NOMO-1 treated with DMSO at 0.1 percent for 48 hours (cell line): ENCODE data around the gene SMYD3.

ENCODE experiments used
- DNase-seq: peaks from one replicate; lab custom pipeline; 2025; ENCODE audit not compliant: unreplicated experiment; lab: John Stamatoyannopoulos, UW

Gene SMYD3

DNA sequence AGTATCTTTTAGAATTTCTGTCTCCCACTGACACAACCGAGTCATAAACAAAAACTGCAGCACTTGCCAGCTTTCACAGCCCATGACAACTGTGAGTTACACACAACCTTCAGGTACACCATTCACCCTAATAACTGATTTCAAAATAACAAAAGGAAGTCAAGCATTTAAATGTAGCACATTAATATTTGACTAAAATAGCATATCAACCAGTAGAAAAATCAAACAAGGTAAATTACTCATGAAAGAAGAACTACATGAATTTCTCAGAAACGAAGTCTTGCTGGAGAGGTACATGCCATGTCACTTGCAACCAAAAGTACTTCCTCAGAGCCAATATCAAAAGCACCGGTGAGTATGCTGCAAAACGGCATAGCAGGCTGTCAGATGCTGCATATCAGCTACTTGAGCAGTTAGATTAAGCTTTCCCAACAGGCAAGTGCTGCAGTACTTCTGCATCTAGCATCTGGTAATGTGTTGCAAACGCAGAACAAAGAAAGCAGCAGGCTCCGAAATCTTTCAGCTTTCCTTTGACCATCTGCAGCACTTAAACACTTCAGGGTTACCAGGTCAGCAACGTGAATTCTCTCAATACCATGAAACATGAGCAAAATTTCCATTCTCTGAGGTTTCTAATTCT is 223.2 kb downstream of the SMYD3 start:
- DNase-seq: peak; percentile 29

DNA sequence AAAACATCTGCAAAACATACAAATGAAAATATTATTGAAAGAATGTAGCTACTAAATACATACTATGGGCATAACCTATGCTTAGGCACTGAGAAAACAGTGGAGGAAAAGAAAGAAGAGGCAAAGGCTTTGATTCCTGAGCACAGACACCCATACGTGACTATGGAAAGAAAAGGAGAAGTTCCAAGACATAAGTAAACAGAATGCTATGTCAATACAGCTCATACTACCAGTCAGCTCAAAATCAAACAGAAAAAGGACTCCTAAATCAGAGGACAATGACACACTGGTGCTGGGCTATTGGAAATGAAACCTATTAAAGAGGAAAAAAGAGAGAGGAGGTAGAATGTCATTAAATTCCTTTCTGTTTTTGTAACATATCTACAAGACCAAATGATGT is 225.4 kb downstream of the SMYD3 start:
- DNase-seq: no peak

DNA sequence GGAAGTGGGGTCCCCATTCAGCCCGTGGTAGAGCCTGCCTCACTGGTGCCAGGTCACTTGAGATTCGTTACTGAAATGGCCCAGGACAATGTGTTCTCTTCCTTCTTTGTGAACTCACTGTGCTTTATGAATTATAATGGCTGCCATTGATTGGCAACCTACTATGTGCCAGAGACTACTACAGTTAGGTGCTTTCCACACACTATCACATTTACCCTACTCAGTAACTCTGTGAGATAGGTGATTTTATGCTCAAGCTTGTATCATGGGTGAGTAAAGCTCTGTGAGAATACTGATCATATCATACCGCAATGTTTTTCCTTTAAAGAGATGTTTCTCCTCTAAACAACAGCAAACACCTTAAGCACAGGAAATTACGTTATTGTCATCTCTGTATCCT is 225.9 kb downstream of the SMYD3 start:
- DNase-seq: no peak

DNA sequence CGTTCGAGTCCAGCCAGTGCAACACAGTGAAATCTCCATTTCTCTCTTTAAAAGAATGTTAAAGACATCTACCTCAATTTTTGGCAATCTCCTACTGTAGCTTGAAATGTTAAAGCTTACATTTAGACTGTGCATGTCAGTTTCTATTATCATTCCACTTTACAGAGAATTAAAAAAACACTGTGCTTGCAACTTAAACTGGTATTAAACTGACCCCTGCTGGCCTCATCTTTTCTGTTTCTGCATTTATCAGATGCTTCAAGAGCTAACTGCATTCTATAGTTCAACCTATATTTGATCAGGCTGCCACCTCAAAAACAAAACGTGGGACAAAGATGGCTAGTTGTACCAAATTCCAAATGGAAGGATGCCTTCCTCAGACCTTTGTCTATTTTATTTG is 226.5 kb downstream of the SMYD3 start:
- DNase-seq: peak; percentile 49

DNA sequence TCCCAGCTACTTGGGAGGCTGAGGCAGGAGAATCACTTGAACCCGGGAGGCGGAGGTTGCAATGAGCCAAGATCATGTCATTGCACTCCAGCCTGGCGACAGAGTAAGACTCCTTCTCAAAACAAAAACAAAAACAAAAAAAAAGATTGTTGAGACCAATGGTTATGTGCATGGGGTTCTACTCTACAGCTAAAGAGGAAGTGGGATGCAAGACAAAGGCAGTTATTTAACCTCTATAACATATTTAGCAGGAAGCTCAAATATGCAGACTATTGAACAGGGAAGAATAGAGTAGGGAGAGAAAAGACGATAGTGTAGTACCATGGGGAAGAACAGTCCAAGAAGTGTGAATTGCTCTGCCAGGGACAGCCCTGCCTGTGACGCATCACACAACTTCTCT is 227.7 kb downstream of the SMYD3 start:
- peak; percentile 56 for DNase-seq

DNA sequence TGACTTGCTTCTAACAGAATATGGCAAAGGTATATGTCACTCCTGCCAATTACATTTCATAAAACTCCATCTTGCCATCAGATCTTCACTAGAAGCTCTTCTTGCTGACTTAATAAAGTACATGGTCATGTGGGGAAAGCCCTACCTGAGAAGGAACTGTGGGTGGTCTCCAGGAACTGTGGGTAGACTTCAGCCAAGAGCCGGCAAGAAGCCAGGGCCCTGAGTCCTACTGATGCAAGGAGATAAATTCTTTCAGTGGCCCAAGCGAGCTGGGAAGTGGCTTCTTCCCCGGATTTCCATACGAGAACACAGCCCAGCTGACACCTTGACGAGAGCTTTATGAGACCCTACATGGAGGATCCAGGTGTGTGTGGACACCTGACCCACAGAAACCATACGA is 228.7 kb downstream of the SMYD3 start:
- no peak for DNase-seq

DNA sequence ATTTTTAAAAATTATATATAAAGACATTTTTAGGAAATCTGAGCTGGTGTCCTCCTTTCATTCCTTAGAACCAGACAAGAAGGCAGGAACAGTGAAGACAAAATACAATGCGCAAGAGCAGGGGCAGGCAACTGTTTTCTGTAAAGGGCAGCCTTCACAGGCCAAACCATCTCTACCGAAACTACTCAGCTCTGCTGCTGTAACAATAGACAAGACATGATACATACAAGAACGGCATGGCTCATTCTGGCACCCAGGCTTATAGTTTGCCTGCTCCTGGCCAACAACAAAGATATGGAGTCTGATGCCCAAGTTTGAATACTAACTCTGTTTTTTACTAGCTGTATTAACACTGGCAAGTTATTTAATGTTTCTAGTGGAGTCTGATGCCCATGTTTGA is 232.0 kb downstream of the SMYD3 start:
- no peak for DNase-seq

DNA sequence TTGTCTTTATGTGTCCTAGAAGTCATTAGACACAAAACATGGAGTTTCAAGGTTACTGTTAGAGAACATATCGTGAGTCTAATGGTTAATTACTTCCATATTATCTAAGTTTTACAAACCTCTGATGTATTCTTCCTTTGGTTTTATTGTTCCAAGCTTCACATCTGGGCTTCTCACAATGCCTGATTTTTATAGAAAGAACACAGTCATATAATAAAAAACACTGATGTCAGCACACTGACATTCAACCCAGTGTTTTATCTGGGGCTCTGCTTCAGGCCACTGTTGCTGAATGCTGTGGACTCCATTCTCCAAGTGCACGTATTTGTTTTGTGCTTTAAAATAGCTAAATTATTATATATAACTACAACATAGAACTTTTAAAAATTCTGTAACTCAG is 232.9 kb downstream of the SMYD3 start:
- no peak for DNase-seq

DNA sequence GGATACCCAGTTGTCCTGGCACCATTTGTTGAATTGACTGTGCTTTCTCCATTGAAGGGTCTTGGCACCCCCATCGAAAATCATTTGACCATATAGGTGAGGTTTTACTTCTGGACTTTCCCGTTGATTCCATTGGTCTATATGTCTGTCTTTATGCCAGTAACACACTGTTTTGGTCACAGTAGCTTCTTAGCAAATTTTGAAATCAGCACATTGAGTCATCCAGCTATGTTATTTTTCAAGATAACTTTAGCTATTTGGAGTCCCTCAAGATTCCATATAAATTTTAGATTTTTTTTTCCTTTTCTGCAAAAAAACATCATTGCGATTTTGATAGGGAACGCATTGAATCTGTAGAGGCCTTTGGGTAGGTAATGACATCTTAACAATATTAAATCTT is 235.6 kb downstream of the SMYD3 start:
- no peak for DNase-seq

DNA sequence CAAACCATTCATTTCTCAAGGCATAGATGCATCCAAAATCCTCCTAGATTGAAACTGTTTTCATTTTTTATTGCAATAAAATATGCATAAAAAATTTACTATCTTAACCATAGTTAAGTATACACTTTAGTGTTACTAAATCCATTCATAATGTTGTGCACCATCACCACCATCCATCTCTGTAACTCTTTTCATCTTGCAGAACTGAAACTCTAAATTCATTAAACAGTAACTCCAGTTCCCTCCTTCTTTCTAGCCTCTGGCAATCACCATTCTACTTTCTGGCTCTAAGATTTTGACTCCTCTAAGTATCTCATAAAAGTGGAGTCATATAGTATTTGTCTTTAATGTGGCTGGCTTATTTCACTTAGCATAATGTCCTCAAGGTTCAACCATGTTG is 236.8 kb downstream of the SMYD3 start:
- no peak for DNase-seq

DNA sequence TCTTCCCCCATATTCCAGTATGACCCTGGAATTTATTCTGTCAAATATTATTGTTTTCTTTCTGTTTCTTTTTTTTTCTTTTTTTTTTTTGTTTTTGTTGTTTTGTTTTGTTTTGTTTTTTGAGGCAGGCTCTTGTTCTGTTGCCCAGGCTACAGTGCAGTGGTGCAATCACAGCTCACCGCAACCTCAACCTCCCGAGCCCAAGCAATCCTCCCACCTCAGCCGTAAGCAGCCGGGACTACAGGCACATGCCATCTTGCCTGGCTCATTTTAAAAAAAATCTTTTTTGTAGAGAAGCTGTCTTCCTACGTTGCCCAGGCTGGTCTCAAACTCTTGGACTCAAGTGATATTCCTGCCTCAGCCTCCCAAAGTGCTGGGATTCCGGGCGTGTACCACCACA is 237.6 kb downstream of the SMYD3 start:
- no peak for DNase-seq

DNA sequence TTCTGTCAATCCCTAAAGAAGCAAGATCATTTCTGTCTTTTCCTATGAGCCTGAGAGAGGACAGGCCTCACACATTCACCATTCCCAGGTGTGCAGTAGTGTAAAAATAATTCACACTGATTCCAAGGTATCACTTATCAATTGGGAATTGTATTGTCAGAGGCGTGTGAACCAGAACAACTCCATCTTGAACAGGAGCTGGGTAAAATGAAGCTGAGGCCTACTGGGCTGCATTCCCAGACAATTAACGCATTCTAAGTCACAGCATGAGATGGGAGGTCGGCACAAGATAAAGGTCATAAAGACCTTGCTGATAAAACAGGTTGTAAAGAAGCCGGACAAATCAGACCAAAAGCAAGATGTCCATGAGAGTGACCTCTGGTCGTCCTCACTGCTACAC is 239.2 kb downstream of the SMYD3 start:
- DNase-seq: no peak

DNA sequence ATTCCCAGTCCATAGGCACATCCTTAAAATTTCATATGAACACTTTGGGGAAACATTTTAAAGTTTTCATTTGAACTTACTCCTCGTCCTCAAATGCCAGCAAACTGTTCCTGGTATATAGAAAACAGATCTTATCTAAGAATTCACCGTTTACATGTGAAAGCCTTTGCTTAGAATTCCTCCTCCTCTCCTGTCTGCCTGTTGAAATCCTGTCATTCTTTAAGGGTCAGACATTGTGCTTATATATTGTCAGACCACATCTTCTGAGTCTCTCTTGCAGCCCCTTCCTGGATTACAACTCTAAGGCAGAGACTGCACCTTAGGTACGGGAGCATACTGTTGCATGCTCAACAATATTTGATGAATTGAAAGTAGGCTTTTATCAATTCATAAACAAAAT is 239.7 kb downstream of the SMYD3 start:
- DNase-seq: no peak

DNA sequence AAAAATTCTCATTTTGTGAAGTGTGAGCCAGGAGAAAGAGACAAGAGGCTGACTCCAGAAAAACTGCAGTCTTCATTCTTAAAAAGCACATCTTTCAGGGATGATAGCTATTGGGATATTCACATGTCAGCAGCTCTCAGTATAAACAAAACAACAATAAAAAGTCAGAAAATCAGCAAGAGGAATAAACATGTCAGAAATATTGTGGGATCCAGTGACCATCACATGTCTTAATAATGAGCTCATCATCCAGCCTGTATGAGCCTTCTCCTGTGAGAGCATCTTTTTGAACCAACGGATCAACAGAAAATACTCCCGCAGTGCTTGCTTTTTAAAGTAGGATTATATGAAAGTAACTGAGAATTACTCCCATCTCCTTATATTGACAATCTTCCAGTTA is 241.6 kb downstream of the SMYD3 start:
- no peak for DNase-seq

DNA sequence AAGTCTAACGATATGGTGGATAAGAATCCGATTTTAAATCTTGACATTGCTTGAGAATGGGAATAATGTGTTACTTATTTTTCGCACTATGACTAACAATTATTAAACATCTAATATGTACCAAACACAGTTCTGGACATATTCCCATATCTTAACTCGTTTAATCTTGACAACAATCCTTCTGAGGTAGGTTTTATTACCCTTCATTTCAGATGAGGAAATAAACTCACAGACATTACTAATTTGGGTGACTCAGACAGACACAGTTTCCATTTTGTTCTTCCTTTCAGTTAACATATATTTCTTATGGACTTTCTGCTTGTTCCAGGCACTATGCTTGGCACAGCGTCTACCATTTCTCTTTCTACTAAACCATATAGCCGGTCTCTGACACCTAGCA is 244.8 kb downstream of the SMYD3 start:
- DNase-seq: peak; percentile 28

DNA sequence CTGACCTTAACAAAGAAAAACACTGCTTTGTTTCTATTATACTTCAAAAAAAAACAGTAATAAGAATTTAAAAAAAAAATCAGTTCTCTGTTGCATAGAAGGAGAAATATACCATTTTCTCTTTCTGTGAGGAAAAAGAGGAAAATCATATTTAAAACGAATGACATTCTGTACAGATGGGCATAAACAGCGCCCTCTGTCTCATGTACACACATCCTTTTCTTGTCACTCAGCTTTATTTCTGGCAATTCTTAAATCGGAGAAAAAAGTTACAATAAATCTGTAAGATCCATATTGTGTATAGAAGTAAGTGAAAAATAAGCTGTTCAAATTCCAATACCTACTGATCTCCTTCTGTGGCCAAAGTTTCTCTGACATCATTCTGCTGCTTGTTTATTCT is 245.4 kb downstream of the SMYD3 start:
- DNase-seq: peak; percentile 21

DNA sequence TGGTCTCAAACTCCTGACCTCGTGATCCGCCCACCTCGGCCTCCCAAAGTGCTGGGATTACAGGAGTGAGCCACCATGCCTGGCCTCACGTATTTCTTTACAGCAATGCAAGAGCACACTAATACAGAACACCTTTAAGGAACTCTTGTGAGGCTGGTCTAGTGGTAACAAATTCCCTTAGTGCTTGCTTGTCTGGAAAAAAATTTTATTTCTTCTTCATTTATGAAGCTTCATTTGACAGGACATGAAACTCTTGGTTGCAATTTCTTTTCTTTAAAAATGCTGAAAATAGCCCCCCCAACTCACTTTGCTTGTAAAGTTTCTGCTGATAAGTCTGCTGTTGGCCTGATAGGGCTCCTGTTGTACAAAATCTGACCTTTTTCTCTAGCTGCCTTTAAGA is 248.8 kb downstream of the SMYD3 start:
- DNase-seq: no peak

DNA sequence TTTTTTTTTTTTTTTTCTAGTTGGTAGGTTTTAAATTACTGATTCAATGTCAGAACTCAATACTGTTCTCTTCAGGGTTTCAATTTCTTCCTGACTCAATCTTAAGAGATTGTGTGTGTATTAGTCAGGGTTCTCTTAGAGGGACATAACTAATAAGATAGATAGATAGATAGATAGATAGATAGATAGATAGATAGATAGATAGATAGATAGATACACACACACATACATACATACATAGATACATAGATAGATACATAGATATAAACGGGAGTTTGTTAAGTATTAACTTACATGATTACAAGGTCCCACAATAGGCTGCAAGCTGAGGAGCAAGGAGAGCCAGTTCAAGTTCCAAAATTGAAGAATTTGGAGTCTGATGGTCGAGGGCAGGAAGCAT is 251.3 kb downstream of the SMYD3 start:
- DNase-seq: no peak

DNA sequence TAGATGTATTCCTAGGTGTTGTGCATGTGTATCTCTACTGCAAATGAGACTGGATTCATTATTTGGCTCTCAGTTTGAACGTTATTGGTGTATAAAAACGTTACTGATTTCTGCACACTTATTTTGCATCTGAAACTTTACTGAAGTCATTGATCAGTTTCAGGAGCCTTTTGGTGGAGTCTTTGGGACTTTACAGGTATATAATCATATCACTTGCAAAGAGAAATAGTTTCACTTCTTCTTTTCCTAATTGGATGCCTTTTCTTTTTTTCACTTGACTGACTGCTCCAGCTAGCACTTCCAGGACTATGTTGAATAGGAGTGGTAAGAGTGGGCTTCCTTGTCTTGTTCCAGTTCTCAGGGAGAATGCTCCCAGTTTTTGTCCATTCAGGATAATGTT is 252.2 kb downstream of the SMYD3 start:
- DNase-seq: no peak

DNA sequence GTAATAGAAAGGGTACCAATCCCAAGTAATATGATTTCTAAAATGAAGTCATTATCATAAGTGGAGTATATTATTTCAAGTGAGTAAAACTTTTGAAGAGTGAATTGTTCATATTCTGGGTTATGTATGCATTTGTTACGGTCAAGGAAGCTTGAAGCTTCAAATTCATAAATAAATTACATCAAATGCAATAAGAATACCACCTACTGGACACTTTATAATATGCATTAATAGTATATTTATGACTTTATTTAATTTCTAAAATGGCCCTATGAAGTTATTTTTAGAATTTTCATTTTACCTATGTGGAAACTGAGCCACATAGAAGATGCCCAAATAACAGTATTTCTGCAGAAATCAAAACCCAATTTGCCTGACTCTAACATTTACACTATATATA is 260.6 kb downstream of the SMYD3 start:
- no peak for DNase-seq

DNA sequence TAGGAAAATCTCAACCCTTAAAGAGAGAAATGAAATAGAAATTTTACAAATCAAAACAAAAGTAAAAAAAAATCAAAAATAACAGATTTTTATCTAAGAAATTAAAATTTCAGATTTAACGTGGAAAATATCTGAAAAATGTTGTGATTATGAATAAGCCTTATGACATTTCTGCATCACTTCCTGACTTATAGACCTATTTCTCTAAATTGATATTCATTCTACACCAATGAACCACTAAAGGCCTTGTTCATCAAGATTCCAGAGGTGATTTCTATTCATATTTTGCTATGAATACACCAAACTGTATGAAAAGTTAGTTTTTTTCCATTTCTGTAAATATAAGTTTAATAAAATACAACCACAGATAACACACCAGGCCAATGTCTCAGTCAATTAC is 261.5 kb downstream of the SMYD3 start:
- DNase-seq: no peak

DNA sequence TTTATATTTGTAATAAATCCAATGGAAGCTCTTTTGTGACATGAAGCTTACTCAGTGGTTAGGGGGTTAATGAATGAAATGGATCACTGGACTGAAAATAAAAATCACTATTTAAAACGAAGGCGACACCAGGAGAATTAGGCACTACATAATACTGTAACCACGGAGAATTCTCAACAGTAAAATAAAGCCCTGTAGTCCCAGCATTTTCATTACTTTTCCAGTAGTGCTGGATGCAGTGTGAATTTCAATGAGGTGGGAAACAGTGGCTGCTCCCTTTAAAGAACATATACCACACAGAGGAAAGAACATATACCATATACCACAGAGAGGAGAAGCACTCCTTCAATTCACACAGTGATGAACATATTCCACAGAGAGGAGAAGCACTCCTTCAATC is 275.0 kb downstream of the SMYD3 start:
- DNase-seq: no peak

DNA sequence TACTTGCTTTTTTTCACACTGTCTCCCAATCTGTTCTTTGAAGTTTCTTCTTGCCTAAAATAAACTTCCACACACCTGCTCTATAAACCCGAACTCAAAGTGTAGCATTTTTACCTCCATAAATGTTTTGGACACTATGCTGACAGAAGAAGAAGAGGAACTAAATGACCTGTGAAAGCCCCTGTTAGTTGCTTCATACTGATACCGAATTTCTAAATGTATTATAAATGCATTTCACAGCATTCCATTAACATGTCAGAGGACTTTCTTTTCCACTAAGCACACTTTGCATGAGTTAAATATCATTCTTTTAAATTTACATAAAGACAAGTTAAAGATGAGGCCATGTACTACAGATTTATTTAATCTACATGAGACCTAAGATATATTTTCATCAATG is 281.0 kb downstream of the SMYD3 start:
- peak; percentile 81 for DNase-seq
